Trophoblast cell (in vitro differentiated cells and primary cell): ENCODE measurements around the gene RGS7.

Experiments
- DNase-seq, 2 donors: peaks; one replicate each; pipeline ENCODE4 v3.0.0-alpha.2; 2016
- H2AFZ ChIP-seq: 2 replicates; pipeline ENCODE4 v1.6.1; 2013; ENCODE audit warnings: low read length, moderate library complexity, mild to moderate bottlenecking; ENCODE audit not compliant: insufficient read depth, poor library complexity
- H2AK5ac ChIP-seq: 2 replicates; pipeline ENCODE4 v1.6.1; 2013; ENCODE audit warnings: mild to moderate bottlenecking, low read length
- H2BK120ac ChIP-seq: 2 replicates; pipeline ENCODE4 v1.6.1; 2013; ENCODE audit warnings: low read length, mild to moderate bottlenecking, moderate library complexity; ENCODE audit not compliant: insufficient read depth, poor library complexity
- H2BK12ac ChIP-seq: 2 replicates; pipeline ENCODE4 v1.6.1; 2013; ENCODE audit warnings: mild to moderate bottlenecking, low read length, moderate library complexity
- H2BK5ac ChIP-seq: 2 replicates; pipeline ENCODE4 v1.6.1; 2013; ENCODE audit warnings: low read length, low read depth, moderate library complexity, mild to moderate bottlenecking; ENCODE audit not compliant: poor library complexity
- H3K14ac ChIP-seq: 2 replicates; pipeline ENCODE4 v1.6.1; 2013; ENCODE audit warnings: mild to moderate bottlenecking, low read length
- H3K18ac ChIP-seq: 2 replicates; pipeline ENCODE4 v1.6.1; 2013; ENCODE audit warnings: mild to moderate bottlenecking, low read length
- H3K23ac ChIP-seq: 2 replicates; pipeline ENCODE4 v1.6.1; 2013; ENCODE audit warnings: low read length
- H3K27ac ChIP-seq: 2 replicates; pipeline ENCODE4 v1.5.1; 2013; ENCODE audit warnings: low read depth, mild to moderate bottlenecking, inconsistent platforms, low read length, moderate library complexity
- H3K27me3 ChIP-seq: 2 replicates; pipeline ENCODE4 v1.6.1; 2013; ENCODE audit warnings: inconsistent platforms, mild to moderate bottlenecking, low read length, moderate library complexity; ENCODE audit not compliant: insufficient read depth
- H3K36me3 ChIP-seq, 2 experiments: 1 replicate in 1 of 2; 2 replicates in 1 of 2; pipeline ENCODE4 v1.6.1; 2013; ENCODE audit warnings: low read length in 2 of 2, mild to moderate bottlenecking in 2 of 2, moderate library complexity in 1 of 2; ENCODE audit not compliant: insufficient read depth in 2 of 2, control insufficient read depth in 1 of 2
- H3K4ac ChIP-seq: 2 replicates; pipeline ENCODE4 v1.6.1; 2013; ENCODE audit warnings: low read depth, mild to moderate bottlenecking, low read length, moderate library complexity
- H3K4me1 ChIP-seq, 2 experiments: 1 replicate in 1 of 2; 2 replicates in 1 of 2; pipeline ENCODE4 v1.6.1; 2013; ENCODE audit warnings: low read length in 2 of 2, mild to moderate bottlenecking in 2 of 2, moderate library complexity in 1 of 2; ENCODE audit not compliant: insufficient read depth in 2 of 2, control insufficient read depth in 1 of 2
- H3K4me2 ChIP-seq: 2 replicates; pipeline ENCODE4 v1.6.1; 2013; ENCODE audit warnings: inconsistent platforms, mild to moderate bottlenecking, low read length, moderate library complexity
- H3K4me3 ChIP-seq: 2 replicates; pipeline ENCODE4 v1.5.1; 2013; ENCODE audit warnings: mild to moderate bottlenecking, low read depth, low read length, inconsistent platforms
- H3K79me1 ChIP-seq: one replicate; pipeline ENCODE4 v1.6.1; 2013; ENCODE audit warnings: low read length
- H3K79me2 ChIP-seq: 2 replicates; pipeline ENCODE4 v1.6.1; 2013; ENCODE audit warnings: low read length, mild to moderate bottlenecking; ENCODE audit not compliant: control insufficient read depth, insufficient read depth, poor library complexity
- H3K9ac ChIP-seq: 2 replicates; pipeline ENCODE4 v1.6.1; 2013; ENCODE audit warnings: mild to moderate bottlenecking, low read length
- H3K9me3 ChIP-seq: 2 replicates; pipeline ENCODE4 v1.6.1; 2013; ENCODE audit warnings: low read depth, mild to moderate bottlenecking, control low read depth, inconsistent platforms, low read length; ENCODE audit not compliant: insufficient read depth
- H4K12ac ChIP-seq: 2 replicates; pipeline ENCODE4 v1.6.1; 2013; ENCODE audit warnings: low read depth, mild to moderate bottlenecking, low read length, moderate library complexity
- H4K8ac ChIP-seq: 2 replicates; pipeline ENCODE4 v1.6.1; 2013; ENCODE audit warnings: low read depth, mild to moderate bottlenecking, low read length, moderate library complexity
- H4K91ac ChIP-seq: one replicate; pipeline ENCODE4 v1.6.1; 2013; ENCODE audit warnings: low read depth, mild to moderate bottlenecking, low read length, moderate library complexity
- WGBS: extraction: QIAGEN DNeasy Blood & Tissue Kit; methylation state at CpG from one replicate; pipeline ENCODE4 v1.1.7; 2013; ENCODE audit warnings: missing lambda C conversion rate; ENCODE audit not compliant: insufficient read length, insufficient coverage; ENCODE audit errors: extremely low coverage; 5-methylcytosine and 5-hydroxymethylcytosine counted together

RGS7 gene

DNA sequence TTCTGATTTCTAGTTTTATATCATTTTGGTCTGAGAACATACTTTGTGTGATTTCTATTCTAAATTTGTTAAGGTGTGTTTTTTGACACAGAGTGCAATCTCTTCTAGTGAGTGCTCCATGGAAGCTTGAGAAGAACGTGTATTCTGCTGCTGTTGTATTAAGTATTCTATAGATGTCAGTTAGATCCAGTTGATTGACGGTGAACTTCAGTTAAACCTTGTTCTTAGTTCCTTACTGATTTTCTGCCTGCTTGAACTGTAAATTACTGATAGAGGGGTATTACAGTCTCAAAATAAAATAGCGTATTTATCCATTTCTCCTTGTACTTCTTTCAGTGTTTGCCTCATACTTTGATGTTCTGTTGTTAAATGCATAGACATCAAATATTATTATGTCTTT lies 497.0 kb downstream of the RGS7 start:
- Histone ChIP-seq H3K23ac (no peak overlapping the region), H2AFZ (no peak overlapping the region), H3K79me1 (no peaks in the 10 kb centered on the region), H4K8ac (no peak overlapping the region), H3K9me3 (no peaks in the 10 kb centered on the region), H2BK12ac (no peak overlapping the region), H3K9ac (no peak overlapping the region), H4K91ac (no peak overlapping the region), H3K36me3 (no peaks in the 10 kb centered on the region), H3K18ac (no peak overlapping the region), H3K79me2 (no peaks in the 10 kb centered on the region), H3K4me3 (no peak overlapping the region), H2BK5ac (no peak overlapping the region), H3K14ac (no peak overlapping the region), H4K12ac (no peak overlapping the region), H3K27ac (no peak overlapping the region), H3K27me3 (no peaks in the 10 kb centered on the region), H3K4me1 (no peaks in the 10 kb centered on the region), H3K4ac (no peak overlapping the region), H3K4me2 (no peak overlapping the region), H2AK5ac (no peak overlapping the region), H2BK120ac (no peak overlapping the region)
- no CpG with 5 or more reads among the region's 3 CpGs for WGBS
- no peak for DNase-seq

DNA sequence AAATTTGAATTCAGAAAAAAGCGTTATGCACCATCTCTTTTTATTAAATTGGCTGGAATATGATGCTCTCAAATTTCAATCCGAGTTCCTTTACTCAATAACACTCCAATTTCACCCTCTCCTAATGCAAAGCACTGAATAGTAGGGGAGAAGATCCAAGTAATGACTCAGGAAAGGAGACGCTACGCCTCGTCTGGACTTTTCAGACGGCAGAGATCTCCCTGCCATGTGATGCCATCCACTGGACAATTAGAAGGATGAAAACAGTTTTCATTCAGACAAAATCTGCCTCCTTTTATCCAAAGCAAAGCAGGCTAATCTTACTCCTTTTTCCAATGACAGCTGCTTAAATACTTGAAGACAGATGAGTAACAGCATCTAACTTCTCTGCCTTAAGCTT lies 502.6 kb downstream of the RGS7 start:
- Histone ChIP-seq H3K9ac (no peak overlapping the region), H3K4me1 (no peaks in the 10 kb centered on the region), H3K4me3 (no peak overlapping the region), H3K36me3 (no peaks in the 10 kb centered on the region), H3K79me1 (no peaks in the 10 kb centered on the region), H3K4ac (no peak overlapping the region), H3K18ac (no peak overlapping the region), H3K27ac (no peak overlapping the region), H3K4me2 (no peak overlapping the region), H4K12ac (no peak overlapping the region), H4K8ac (no peak overlapping the region), H2BK12ac (no peak overlapping the region), H3K23ac (no peak overlapping the region), H2AFZ (no peak overlapping the region), H2BK120ac (no peak overlapping the region), H3K14ac (no peak overlapping the region), H4K91ac (no peak overlapping the region), H3K9me3 (no peaks in the 10 kb centered on the region), H3K79me2 (no peaks in the 10 kb centered on the region), H2AK5ac (no peak overlapping the region), H2BK5ac (no peak overlapping the region), H3K27me3 (no peaks in the 10 kb centered on the region)
- no peak for DNase-seq
- no CpG with 5 or more reads among the region's 6 CpGs for WGBS

DNA sequence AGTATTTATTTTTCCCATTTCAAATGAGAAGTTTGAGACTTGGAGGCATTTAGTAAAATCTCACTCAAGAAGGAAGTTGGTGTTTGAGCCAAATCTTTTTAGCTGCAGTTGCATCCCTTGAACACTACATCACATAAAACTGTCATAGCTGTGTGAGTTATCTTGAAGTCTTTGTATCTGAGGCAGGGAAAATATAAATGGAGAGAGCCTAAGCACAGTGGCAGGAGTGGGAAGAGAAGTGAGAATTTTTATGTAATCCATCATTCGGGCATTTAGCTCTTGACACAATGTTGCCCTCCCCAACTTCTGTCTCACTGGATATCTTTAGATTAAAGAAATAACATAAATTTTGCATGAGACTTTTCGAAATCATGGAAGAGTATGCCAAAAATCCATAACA lies 509.7 kb downstream of the RGS7 start:
- H3K14ac ChIP-seq, result no peak overlapping the region
- no peaks in the 10 kb centered on the region for H3K27me3 ChIP-seq
- no peaks in the 10 kb centered on the region for H3K36me3 ChIP-seq
- H3K4ac ChIP-seq, result no peak overlapping the region
- H3K79me2 ChIP-seq, result no peaks in the 10 kb centered on the region
- H4K91ac ChIP-seq, result no peak overlapping the region
- no peak overlapping the region for H4K12ac ChIP-seq
- H3K27ac ChIP-seq, result no peak overlapping the region
- H2BK12ac ChIP-seq, result no peak overlapping the region
- H2AFZ ChIP-seq, result no peak overlapping the region
- no peak overlapping the region for H3K9ac ChIP-seq
- no peak overlapping the region for H3K23ac ChIP-seq
- no peak overlapping the region for H4K8ac ChIP-seq
- H3K79me1 ChIP-seq, result no peaks in the 10 kb centered on the region
- no peak overlapping the region for H2BK5ac ChIP-seq
- H3K18ac ChIP-seq, result no peak overlapping the region
- H3K4me1 ChIP-seq, result no peaks in the 10 kb centered on the region
- H2AK5ac ChIP-seq, result no peak overlapping the region
- H3K9me3 ChIP-seq, result no peaks in the 10 kb centered on the region
- H2BK120ac ChIP-seq, result no peak overlapping the region
- WGBS, result no CpG with 5 or more reads among the region's 2 CpGs
- H3K4me3 ChIP-seq, result no peak overlapping the region
- H3K4me2 ChIP-seq, result no peak overlapping the region
- DNase-seq, result no peak

DNA sequence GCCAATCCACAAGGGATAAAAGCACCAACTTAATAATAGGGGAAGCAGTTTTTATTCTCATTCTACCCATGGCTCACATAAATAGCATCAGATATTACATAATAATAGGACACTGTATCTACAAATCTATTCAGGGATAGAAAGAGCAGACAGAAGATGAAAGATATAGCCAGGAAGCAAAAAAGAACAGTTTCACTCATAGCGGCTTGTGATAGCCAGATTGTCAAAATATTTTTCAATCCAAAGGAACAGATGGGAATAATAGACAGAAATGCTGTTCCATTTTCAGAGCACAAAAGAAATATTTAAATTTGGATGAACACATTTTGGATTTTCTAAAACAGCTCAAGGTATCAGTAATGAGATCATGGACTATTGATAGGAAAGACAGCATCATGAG lies 512.5 kb downstream of the RGS7 start:
- no peaks in the 10 kb centered on the region for H3K36me3 ChIP-seq
- no peak overlapping the region for H4K91ac ChIP-seq
- H3K14ac ChIP-seq, result no peak overlapping the region
- H2AFZ ChIP-seq, result no peak overlapping the region
- H3K9me3 ChIP-seq, result no peaks in the 10 kb centered on the region
- H2AK5ac ChIP-seq, result no peak overlapping the region
- H3K27me3 ChIP-seq, result no peaks in the 10 kb centered on the region
- no peak overlapping the region for H3K23ac ChIP-seq
- no peak for DNase-seq
- WGBS, result no CpG with 5 or more reads among the region's 1 CpG
- no peak overlapping the region for H2BK5ac ChIP-seq
- no peak overlapping the region for H3K9ac ChIP-seq
- H3K18ac ChIP-seq, result no peak overlapping the region
- H3K4ac ChIP-seq, result no peak overlapping the region
- no peak overlapping the region for H4K8ac ChIP-seq
- no peak overlapping the region for H2BK12ac ChIP-seq
- no peaks in the 10 kb centered on the region for H3K79me2 ChIP-seq
- H3K4me3 ChIP-seq, result no peak overlapping the region
- no peak overlapping the region for H3K27ac ChIP-seq
- no peak overlapping the region for H4K12ac ChIP-seq
- H3K79me1 ChIP-seq, result no peaks in the 10 kb centered on the region
- H2BK120ac ChIP-seq, result no peak overlapping the region
- no peaks in the 10 kb centered on the region for H3K4me1 ChIP-seq
- H3K4me2 ChIP-seq, result no peak overlapping the region
